ENCODE results near the gene KRT222.

The KRT222 gene

GRCh38 chr17:40615841-40616476 lies 49.0 kb downstream of the KRT222 start:
- in situ Hi-C loops (cut with HindIII; ENCODE audit: low sequenced_read_pairs), result no loop called here

GRCh38 chr17:40615068-40615840 lies 49.7 kb downstream of the KRT222 start:
- in situ Hi-C loops (cut with HindIII; ENCODE audit: low sequenced_read_pairs), result no loop called here

- in situ Hi-C loops (cut with HindIII; ENCODE audit: low sequenced_read_pairs), result no loop called here
These were observed 50.4 kb downstream of the KRT222 start for GRCh38 chr17:40614431-40615067.

- in situ Hi-C loops (cut with HindIII; ENCODE audit: low sequenced_read_pairs), result no loop called here
These were observed 51.4 kb downstream of the KRT222 start for GRCh38 chr17:40613467-40614154.

GRCh38 chr17:40612599-40613244 lies 52.3 kb downstream of the KRT222 start:
- in situ Hi-C loops (cut with HindIII; ENCODE audit: low sequenced_read_pairs), result no loop called here

- in situ Hi-C loops (cut with HindIII; ENCODE audit: low sequenced_read_pairs), result no loop called here
These were observed 53.0 kb downstream of the KRT222 start for GRCh38 chr17:40611840-40612474.

GRCh38 chr17:40610359-40610758 lies 54.6 kb downstream of the KRT222 start:
- in situ Hi-C loops (cut with HindIII; ENCODE audit: low sequenced_read_pairs), result no loop called here

GRCh38 chr17:40608061-40608581 lies 56.9 kb downstream of the KRT222 start:
- in situ Hi-C loops (cut with HindIII; ENCODE audit: low sequenced_read_pairs), result no loop called here

GRCh38 chr17:40607641-40608040 lies 57.3 kb downstream of the KRT222 start:
- in situ Hi-C loops (cut with HindIII; ENCODE audit: low sequenced_read_pairs), result no loop called here

- in situ Hi-C loops (cut with HindIII; ENCODE audit: low sequenced_read_pairs), result no loop called here
These were observed 58.2 kb downstream of the KRT222 start for GRCh38 chr17:40606548-40607353.

- in situ Hi-C loops (cut with HindIII; ENCODE audit: low sequenced_read_pairs), result no loop called here
These were observed 59.7 kb downstream of the KRT222 start for GRCh38 chr17:40605306-40605705.
